ENCODE measurements around the gene C18orf63.

The C18orf63 gene

DNA sequence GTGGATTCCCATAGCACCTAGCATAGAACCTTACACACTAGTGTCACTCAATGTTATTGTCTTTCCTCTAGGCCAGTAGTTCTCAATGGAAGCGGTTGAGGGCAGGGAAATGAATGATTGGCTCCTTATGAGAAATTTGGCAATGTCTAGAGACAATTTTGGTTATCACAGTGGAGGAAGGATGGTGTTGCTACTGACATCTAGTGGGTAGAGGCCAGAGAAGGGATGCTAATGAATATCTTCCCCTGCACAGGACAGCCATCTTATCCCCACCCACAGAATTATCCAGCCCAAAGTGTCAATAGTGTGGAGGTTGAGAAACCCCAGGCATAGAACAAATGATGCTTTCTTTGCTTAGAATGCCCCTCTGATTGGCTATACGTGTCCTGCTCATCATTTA lies 15.8 kb downstream of the C18orf63 start:
- DNase-seq = no peak

DNA sequence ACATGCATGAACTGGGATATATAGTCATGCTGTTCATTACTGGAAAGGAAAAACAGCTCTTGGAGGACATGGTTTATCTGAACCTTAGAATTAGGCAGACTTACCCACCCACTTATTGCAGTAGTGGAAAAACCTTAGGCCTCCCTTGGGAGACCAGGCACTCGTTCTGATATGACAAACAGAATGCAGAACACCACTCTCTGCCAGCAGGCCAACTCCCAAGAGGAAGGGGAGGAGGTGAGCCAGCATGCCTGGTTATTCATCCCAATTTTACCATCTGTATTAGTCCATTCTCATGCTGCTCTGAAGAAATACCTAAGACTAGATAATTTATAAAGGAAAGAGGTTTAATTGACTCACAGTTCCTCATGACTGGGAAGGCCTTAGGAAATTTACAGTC lies 17.5 kb downstream of the C18orf63 start:
- no peak for DNase-seq

DNA sequence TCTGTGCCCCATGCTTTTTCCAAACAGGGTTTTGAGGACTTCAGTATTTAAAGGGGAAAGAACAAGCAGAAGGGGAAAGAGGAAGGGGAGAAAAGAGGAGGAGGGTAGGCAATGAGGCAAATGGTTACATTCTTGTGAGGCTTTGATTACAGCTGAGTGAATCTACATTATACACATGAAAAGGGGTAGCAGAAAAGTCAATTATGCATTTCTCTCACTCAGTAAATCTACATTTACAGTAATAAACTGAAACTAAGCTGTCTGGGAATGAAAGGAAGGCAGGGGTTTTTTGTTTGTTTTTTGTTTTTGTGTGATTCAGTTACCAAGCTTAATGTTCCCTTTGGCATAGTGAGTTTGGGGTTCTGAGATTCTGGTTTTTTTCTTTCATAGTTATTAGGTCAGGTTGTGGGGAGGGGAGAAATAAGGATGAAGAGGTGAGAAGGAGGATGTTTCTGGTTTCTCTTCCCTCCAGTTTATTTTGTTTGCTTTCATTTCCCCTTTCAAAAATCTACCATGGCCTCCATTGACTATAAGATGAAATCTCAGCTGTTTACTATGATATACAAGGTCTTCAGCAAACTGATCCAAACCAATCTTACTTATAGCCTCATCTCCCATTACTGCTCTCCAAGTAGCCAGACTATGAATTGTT lies 18.7 kb downstream of the C18orf63 start:
- DNase-seq = no peak

DNA sequence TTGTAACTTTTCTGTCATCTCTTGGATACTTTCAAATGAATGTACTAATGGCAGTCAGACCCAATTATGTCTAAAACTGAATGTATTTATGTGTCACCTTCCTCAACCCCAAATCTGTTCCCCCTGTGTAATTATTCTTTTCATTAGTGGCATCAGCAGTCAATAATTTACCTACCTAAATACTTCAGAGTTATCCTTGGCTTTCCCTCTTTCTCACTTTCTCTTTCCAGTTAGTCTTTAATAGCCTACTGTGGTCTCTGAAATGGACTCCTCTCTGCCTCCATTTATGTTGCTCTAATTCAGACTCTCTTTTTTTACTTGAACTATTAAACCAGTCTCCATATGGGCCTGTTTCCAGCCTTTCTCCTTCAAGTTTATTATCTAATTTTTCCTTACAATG lies 21.0 kb downstream of the C18orf63 start:
- no peak for DNase-seq

DNA sequence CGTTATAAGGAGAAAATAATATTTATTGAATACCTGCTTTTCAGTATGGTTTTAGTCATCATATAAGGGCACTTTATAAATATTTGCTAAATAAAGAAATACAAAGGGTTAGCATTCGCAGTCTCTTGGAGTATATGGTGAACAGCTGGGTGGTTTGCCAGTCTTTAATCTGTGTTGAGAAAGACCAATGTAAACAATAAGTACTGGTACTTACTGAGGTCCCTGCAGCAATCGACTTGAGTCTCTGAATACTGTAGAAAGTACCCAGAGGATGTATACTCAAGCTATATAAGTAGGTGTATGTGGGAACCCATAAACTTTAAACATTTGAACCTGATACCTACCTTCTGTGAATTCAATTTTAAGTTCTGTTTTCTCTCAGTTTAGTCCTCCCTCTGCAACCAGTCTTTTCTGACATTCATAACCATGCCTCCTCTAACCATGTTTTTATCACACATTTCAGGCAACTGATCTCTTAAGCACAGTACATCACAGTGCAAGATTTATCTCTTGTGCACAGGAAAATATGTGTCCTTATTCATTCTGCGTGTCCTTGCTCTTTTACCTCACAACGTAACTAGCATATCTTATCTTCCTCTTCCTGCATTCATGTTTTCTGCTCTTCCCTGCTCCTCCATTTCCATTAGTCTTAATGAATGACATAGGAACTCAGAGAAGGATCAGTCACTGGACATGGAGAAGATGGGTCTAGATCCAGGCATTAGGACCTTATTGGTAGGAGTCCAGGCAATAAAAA lies 21.7 kb downstream of the C18orf63 start:
- DNase-seq = no peak

DNA sequence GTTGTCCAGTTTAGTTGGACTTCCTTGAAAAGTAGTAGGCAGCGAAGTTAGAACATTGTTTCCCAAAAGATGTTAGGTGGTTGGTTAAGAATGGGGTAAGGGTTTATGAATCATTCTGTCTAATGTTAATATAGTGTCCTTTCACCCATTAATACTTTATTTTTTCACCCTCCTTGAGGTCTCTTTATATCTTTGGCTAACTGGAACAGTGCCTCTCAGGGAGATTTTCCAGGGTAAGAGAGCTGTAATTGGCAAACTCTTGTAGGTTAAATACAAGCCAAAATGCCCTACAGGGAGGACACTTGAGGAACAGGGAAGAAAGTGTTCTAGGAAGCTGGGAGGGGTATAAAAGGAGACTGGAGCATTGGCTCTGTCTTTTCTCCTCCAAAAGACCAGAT lies 22.3 kb downstream of the C18orf63 start:
- no peak for DNase-seq

DNA sequence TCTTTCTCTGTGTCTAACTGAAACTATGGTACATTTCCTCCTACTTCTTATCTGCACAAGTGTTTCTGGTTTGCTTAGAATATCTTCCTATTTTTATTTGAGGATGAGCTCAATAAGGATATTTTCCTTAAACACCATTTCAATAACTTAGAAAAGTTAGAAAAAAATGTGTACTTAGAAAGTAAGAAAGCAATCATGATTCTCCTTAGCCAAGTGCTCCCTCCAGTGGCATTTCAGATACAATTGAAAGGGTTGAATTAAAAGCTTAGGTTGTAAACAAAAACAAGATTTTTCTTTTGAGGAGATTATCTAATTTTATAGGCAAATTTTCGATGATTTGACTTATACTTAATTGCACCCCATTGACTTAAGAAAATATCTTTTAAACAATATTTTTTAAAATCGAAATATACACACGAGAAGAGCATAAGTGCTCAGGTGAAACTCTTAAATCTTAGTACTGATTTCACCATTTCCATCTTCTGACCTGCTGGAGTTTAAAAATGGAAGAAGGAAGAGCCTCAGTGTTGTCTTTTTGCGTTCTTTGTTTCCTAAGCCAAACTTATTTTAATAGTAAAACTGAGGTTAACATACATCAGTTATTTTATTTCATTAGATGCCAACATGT lies 26.9 kb downstream of the C18orf63 start:
- DNase-seq = no peak

DNA sequence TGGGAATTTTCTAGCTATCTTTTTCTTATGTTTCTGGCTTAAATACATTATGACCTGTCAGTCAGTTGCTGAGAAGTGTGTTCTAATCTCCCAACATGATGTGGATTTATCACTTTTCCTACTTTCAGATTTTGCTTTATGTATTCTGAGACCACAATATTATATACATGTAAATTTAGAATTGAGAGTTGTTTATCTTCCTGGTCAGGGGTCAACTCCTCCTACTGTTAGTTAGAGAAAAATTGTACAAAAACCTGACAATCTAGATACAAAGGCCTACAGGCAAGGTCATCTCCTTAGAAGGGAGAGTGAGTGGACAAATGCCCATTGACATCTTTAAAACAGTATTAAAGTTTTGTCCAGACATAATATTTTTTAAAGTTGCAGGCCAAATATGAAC lies 30.6 kb downstream of the C18orf63 start:
- DNase-seq = no peak

DNA sequence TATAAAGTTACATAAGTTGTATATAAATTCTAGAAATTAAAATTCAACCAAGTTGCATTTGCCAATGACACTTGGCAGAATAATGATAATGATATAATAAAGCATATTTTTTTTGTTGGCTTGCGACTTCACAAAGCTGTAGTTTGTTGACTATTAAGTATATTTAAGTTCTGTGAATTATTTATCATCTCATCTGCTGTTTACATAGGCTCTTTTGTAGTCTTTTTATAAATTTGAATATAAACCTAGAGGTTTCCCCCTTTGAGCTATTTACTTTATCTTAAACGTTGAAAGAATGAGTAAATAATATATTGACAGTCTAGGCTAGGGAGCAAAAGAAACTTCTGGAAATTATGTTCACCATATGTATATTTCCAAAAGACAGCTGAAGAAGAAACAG lies 32.9 kb downstream of the C18orf63 start:
- no peak for DNase-seq

DNA sequence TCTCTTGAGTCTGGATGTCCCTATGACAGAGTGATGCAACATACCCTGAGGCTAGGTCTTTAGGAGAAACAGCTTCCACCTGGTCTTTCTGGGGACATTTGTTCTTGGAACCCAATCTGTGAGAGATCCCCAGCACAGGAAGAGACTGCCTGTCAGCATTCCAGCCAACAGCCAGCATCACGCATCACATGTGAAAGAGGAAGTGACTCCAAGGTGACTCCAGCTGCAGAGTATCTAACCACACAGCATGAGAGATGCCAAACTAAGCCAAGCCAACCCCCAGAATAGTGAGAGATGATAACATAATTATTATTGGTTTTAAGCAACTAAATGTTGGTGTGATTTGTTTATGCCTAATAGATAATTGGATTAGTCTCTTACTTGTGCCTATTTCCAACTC lies 35.7 kb downstream of the C18orf63 start:
- DNase-seq = no peak

DNA sequence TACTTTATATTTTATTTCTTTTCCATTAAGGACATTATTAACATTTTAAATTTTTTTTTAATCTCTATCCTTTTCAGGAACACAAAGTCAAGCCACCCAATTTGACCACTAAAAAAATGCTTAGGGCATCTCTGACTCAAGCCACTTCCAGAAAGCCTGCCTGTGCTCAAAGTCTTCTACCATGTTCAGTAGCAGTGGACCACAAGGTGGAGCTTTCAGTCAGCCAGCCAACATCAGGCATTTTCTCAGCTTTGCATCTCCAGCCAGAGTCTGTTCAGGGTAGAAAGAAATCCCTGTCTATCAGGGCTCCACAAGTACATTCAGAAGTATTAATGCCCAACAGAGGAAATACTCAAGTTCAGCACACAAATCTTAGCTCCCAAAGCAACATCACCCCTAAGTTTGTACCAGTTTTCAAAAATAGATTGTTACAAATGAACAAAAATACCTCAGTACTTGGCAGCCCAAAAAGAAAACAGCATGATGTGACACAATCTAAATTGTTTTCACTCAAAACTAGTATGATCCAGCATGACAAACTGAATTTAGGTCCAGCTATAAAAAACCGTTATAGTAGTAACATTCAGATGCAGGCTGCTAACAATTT lies 37.6 kb downstream of the C18orf63 start:
- DNase-seq = no peak

DNA sequence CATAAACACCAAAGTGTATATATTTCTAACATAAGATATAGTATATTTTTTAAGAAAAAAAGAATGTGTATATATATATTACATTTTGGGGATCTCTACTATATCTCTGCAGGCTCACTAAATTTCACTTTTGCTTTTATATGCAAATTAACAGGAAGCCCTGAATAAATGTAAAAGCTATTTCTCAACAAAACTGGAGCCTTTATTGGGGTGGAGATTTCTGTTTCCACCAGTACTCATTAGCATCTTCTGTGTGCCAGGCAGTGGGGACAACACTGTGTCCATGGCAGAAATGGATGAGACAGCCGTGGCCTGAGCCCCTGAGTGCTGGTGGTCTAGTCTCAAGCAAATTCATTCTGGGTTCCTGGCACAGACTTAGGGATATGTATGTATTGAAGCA lies 41.3 kb downstream of the C18orf63 start:
- no peak for DNase-seq

DNA sequence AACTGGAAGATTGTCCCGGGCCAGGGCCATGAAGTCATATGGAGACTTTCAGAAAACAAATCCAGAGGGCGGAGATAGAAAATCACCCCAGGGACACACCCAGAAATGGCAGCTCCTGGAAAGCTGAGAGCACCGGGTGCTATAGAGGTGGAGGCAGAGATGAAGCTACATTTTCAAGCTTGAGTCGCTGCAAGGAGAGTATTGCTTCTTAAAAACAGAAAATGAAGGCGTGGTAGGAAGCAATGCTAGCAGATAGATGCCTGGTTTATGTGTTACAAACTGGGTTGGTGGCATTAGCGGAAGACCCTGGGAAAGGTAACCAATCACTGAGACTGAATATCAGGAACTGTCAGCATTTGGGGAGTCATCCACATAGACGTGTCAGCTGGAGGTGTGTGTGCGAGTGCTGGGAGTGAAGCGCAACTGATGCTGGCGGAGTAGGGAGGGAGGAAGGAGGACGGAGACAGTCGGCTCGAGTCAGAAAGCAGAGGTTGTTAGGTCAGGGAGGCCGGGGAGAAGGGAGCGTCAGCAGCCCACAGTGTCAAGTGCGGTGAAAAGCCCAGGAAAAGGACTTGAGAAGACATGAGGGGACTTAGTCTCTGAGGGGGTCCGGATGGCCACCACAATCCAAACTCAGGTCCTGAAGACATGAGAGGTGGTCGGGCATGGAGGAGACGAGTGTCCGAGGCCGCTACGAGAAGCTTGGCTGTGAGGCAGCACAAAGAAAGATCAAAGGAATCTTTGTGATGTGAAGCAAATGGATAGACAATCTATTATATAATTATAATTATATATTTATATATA lies 45.4 kb downstream of the C18orf63 start:
- no peak for DNase-seq

DNA sequence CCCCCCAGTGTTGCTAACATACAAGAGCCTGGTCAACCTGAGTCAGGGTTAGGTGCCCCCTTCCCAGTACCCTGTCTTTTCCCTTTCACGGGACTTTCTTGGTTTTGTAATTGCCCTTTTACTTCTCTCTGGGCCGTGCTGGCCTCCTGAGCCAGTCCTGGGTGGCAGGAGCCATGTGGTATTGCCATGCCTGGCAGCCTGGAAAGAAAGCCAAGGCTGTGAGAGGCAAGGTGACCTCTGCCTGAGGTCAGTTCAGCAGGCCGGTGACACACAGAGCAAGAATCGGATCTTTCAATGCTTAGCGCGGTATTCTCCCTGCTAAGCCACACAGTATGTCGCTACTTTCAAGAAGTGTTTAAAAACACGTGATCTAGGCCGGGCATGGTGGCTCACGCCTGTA lies 52.3 kb downstream of the C18orf63 start:
- no peak for DNase-seq

DNA sequence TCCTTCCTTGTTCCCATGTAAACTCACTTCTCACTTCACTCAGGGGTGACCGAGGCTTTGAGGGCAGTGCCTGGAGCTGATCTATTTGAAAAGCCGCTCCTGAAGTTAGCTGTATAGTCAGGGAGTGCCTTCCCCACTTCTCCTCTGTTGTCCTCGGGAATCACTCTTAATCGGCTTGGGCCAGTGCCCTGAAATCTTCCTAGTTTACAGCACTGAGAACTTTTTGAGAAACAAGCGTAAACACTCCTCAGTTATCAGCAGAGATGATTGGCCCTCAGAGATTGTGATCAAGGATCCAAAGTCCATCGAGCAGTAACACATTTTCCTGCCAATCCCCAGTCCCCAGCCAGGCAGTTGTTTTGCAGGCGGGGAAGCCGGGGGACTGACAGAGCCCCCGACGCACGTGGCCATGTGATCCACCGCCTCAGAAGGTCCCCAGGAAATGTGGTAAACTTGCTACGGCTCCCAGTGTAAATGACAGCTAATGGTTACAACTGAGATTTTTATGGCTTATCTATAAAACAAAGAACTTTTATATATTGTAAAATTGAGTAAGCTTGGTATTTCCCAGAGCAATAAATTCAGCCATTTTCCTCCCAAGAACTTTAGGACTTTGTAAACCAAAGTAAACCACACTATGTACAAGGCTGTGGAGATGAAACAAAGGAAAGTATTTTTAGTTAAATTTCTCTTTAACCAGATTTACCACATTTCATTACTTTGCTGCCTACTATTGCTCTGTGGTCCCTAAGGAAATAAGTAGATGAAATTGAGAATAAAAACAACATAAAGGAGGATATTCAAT lies 53.5 kb downstream of the C18orf63 start:
- no peak for DNase-seq

DNA sequence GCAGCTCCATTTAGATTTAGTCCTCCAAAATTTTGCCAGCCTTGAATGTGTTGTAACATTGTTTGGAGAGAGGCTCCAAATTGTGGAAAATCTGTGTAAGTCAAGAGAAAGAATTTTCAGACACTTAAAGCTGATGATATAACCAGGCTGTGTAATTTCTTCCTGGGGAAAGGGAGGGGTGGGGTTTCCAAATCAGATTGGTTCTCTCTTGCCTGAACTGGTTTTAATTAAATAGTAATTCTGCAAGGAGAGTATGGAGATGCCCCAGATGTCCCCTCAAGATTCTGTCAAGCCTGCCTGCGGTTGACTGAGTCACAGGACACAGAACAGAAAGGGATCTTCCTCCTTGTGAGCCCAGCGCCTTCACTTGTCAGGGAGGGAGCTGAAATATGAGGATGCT lies 54.5 kb downstream of the C18orf63 start:
- DNase-seq = no peak

DNA sequence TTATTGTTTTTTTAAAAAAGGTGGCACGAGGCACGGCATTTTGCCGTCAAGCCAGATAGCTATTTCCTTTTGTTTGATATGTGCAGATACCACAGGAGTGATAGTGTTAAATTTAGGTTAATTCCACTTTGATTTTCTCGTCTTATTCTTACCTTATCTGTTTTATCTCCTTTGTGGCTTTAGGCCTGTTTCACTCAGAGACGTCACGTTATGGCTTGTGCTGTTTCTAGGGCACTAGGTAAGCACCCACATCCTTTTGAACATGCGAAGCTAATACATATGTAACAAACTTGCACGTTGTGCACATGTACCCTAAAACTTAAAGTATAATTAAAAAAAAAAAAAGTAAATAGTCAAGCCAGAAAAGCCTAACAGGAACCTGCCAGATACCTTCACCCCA lies 57.8 kb downstream of the C18orf63 start:
- no peak for DNase-seq

DNA sequence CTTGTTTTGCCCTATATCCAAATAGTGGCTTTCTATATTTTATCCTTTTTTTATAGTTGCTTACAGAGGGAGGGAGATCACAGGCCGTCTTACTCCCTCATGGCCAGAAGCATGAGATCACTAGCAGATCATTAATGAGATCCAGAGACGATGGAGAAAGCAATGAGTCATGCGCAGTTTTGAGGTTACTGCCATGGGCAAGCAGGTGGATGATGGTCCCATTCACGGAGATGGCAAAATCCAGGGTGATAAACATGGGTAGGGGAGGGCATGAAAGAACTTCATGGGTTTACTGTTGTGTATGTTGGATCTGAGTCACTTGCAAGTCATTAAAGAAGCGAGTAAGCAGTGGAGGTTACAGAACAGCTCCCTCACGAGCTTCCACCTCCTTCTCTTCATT lies 60.4 kb downstream of the C18orf63 start:
- no peak for DNase-seq

DNA sequence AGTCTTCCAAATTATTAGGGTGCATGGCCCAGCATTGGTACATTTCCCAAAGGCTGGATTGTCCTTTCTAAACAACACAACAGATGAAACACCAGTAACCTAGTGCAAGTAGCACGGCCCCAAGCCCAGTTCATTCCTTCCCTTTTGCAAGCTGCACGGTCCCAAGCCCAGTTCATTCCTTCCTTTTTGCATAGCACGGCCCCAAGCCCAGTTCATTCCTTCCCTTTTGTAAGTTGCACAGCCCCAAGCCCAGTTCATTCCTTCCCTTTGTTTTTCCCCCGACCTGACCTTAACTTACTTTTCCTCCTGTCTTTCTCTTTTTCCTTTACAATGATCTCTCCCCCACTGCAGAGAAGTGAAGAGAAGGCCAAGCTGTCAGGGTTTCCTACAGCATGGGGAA lies 60.9 kb downstream of the C18orf63 start:
- no peak for DNase-seq

DNA sequence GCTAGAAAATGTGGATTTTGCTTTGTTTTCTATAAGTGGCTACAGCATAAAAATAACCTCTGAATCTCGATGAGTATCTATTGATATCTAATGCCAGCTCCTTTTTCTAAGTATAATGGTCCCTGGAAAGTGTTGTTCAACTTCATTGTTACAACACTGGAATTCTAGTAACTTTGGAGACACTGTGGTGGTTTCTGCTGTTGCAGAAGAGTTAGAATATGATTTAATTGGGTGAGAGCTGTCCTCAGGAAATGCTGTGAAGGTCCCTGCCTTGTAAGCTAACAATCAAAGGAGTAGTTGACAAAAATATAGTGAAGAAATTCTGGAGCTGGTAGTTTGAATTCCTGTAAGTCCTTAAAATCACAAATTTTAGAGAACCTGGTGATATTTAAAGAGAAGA lies 62.1 kb downstream of the C18orf63 start:
- no peak for DNase-seq

DNA sequence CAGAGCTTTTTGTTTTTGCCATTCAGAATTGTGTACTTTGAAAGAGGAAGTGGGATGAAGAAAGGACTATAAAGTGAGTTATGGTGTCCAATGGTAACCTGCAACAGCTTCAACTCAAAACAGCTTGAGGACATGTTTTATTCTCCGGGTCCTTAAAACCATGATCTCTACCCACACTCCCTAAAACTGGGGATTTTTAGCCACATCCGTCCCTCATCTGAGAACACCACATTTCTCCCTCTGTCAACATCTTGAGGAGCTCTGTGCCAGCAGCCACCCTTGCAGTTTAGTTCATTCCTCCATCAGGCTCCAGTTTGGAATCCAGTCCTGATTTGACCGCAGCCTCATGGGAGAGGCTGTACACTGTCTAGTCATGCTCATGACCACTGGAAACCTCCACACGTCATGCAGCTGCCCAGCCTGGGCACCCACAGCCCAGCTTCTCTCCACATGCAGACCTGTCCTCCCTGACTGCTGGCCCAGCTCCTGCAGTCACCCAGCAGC lies 62.6 kb downstream of the C18orf63 start:
- no peak for DNase-seq

DNA sequence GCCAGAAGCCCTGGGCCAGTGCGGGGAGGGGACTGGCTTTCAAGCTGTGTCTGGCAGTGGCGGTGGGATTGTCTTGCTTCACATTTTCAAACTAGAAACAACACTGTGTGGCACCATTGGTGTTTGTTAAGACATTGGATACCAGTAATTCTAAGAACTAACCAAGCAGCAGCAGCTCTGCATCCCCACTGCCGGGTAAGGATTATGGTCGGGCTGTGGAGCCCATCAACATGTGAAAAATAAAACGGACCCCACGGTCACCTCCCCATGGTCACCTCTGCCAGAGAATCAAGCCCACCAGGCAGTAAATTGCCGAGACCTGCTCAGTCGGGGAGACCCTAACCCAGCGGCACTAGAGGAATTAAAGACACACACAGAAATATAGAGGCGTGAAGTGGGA lies 65.3 kb downstream of the C18orf63 start:
- DNase-seq = no peak
